ENCODE measurements around the gene RPAP3. TPM values are rescaled to one million over a fixed set of nuclear protein-coding genes. Genes with fewer than 3 reads are reported as not detected.

The RPAP3 gene
- total and polyA plus RNA-seq, 9 of the 15 experiments (the other 6 are each of a cell fraction or from before 2014, with no cell fraction given), result 40.0 to 92.1 (median 54.1) TPM

DNA sequence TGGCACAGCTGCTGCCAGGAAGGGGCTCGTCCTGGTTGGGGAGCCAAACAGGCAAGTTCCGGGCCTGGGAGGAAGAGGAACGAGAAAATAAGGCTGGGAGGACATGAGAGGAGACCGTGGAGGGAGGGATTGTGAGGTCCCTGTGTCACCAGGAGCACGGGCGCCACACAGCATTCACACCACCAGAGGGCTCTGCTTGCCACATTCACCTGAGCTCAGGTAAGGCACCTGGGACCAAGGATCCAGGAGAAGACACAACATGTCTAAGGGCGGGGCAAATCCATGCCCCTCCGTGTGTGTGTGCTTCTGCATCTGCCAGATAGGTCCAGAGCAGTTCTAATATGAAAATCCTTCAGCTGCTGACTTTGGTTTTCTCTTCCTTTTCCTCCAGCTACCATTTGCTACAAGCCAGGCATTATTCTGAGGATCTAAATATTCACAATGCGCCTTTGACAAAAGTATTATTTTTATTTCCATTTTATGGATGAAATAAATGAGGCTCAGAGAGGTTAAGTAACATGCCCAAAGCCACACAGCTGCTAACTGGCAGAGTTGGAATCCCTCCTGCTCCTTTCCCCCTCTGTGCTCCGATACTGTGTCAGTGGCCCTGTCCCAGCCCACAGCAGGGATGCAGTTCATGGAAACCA lies 38.3 kb upstream of the RPAP3 start:
- Histone ChIP-seq H3K4me1 (replicated peaks in 1 of 2; ENCODE audit: control insufficient read depth in 2 of 2, insufficient read depth in 2 of 2, low read length in 2 of 2) (peaks cover 19 to 48% of the 10 kb centered on the region in 2 experiments), H3K4me2 (ENCODE audit: insufficient read depth, low read length) (no peak overlapping the region), H2AFZ (ENCODE audit: low read depth, low read length) (no peak overlapping the region), H3K9ac (ENCODE audit: insufficient read depth in 1 of 2, low read depth in 2 of 2, low read length in 2 of 2) (peak overlapping the region in 1 of 2 experiments; percentile 81; a peak in 2 of 4 replicates), H3K4me3 (no peak overlapping the region), H3K36me3 (ENCODE audit: control insufficient read depth, insufficient read depth, low read length) (no peaks in the 10 kb centered on the region), H3K27ac (ENCODE audit: extremely low read depth, low read depth, low read length) (no peak overlapping the region), H3K27me3 (ENCODE audit: control insufficient read depth in 2 of 2, insufficient read depth in 2 of 2, low read length in 2 of 2) (peaks cover 21 to 59% of the 10 kb centered on the region in 2 experiments), H4K20me1 (replicated peaks; ENCODE audit: control insufficient read depth, insufficient read depth, low read length) (no peaks in the 10 kb centered on the region; the same call in 1 of the 2 replicates), H3K79me2 (ENCODE audit: control insufficient read depth, insufficient read depth, low read length) (no peaks in the 10 kb centered on the region), H3K9me1 (ENCODE audit: control insufficient read depth, insufficient read depth, low read length) (no peaks in the 10 kb centered on the region), H3K9me3 (replicated peaks; ENCODE audit: control insufficient read depth, insufficient read depth, low read depth, low read length) (no peaks in the 10 kb centered on the region)
- in situ Hi-C loops (cut with MboI) (no loop called here), intact Hi-C loops (cut with micrococcal nuclease) (loop anchor here (2.0 kb wide), 1 partner anchor 23 kb away; no protein-coding TSS in a partner anchor)
- FAIRE-seq, result peak; percentile 79
- BruUV-seq (replicated peaks), result no TSS peak
- peak; percentile 38 to 48 (median 44) for DNase-seq (ENCODE audit: extremely low read depth in 1 of 4, low spot score in 3 of 4)
- ATAC-seq, result peak; percentile 52; the same call in 2 of the 3 replicates
- ChIA-PET CTCF (ENCODE audit: low intra/inter-chr PET ratio) (interaction anchor here (0.6 to 5.5 kb wide), 7 partner anchors 16 to 446 kb away, joined by 3 to 59 read pairs (median 16); partner anchors contain the start of gene SLC48A1), POLR2A (interaction anchor here (0.6 to 2.0 kb wide), 9 partner anchors 11 to 211 kb away, joined by 3 to 5 read pairs (median 3); partner anchors contain the start of gene RAPGEF3)
- WGBS (ENCODE audit: insufficient coverage, low coverage, missing lambda C conversion rate), result 5% methylated on average over 8 of the region's 10 CpGs
- TF ChIP-seq RAD21 (CRISPR knock-in tag; conservative IDR thresholded peaks at IDR 0.05 in 1 of 2, IDR thresholded peaks at IDR 0.05 in 1 of 2) (peak; percentile 72 to 78), TEAD4 (IDR thresholded peaks at IDR 0.05; ENCODE audit: low read length) (0 out of 2 replicates have a peak, but pooled peaks have one; percentile 10), TEAD4 (CRISPR knock-in tag; IDR thresholded peaks at IDR 0.05; ENCODE audit: borderline replicate concordance) (no peak), PTTG1 (tag; IDR thresholded peaks at IDR 0.05; ENCODE audit: low read depth) (no peak), ZNF76 (CRISPR knock-in tag; IDR thresholded peaks at IDR 0.05; ENCODE audit: borderline replicate concordance) (no peak), IRF2 (CRISPR knock-in tag; IDR thresholded peaks at IDR 0.05) (no peak), VEZF1 (CRISPR knock-in tag; IDR thresholded peaks at IDR 0.05) (0 out of 2 replicates have a peak, but pooled peaks have one; percentile 7), ESRRA (IDR thresholded peaks at IDR 0.05; ENCODE audit: borderline replicate concordance, low read depth) (no peak), C11orf30 (IDR thresholded peaks at IDR 0.05; ENCODE audit: low read depth) (no peak), ZNF263 (CRISPR knock-in tag; IDR thresholded peaks at IDR 0.05; ENCODE audit: borderline replicate concordance) (peak; percentile 67; the same call in 1 of the 2 replicates), ZNF384 (IDR thresholded peaks at IDR 0.05; ENCODE audit: low read depth, low read length) (no peak), SRSF3 (IDR thresholded peaks at IDR 0.05; ENCODE audit: insufficient read depth, low read length) (no peak), ZSCAN32 (CRISPR knock-in tag; IDR thresholded peaks at IDR 0.05) (no peak), HDAC3 (IDR thresholded peaks at IDR 0.05; ENCODE audit: borderline replicate concordance, partially characterized antibody) (no peak), ZEB2 (IDR thresholded peaks at IDR 0.05) (peak; percentile 99), YBX1 (IDR thresholded peaks at IDR 0.05) (no peak), EP300 (IDR thresholded peaks at IDR 0.05; ENCODE audit: low read length) (no peak)
- TF ChIP-seq, protein P1, sequence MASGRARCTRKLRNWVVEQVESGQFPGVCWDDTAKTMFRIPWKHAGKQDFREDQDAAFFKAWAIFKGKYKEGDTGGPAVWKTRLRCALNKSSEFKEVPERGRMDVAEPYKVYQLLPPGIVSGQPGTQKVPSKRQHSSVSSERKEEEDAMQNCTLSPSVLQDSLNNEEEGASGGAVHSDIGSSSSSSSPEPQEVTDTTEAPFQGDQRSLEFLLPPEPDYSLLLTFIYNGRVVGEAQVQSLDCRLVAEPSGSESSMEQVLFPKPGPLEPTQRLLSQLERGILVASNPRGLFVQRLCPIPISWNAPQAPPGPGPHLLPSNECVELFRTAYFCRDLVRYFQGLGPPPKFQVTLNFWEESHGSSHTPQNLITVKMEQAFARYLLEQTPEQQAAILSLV (tag; IDR thresholded peaks at IDR 0.05), result no peak
- TF ChIP-seq, protein P2, sequence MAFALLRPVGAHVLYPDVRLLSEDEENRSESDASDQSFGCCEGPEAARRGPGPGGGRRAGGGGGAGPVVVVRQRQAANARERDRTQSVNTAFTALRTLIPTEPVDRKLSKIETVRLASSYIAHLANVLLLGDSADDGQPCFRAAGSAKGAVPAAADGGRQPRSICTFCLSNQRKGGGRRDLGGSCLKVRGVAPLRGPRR (CRISPR knock-in tag; IDR thresholded peaks at IDR 0.05), result no peak

Data from K562 (cell line).